Measurements from ENCODE around the gene DOCK4. TPM values are rescaled to one million over a fixed set of nuclear protein-coding genes. Genes with fewer than 3 reads are reported as not detected.

The DOCK4 gene
- total RNA-seq, 6 experiments from 2014 or later, result 9.4 to 29.9 (median 22.8) TPM

GRCh38 chr7:112125250-112125649 lies 80.9 kb downstream of the DOCK4 start:
- Histone ChIP-seq H3K27ac (no peak overlapping the region), H3K9me3 (no peaks in the 10 kb centered on the region), H3K4me1 (peaks cover 0 to 32% (median 4%) of the 10 kb centered on the region in 4 donors), H3K36me3 (no peaks in the 10 kb centered on the region), H3K4me3 (no peak overlapping the region), H3K27me3 (no peaks in the 10 kb centered on the region)
- ATAC-seq, result no peak
- TF ChIP-seq POLR2A (IDR thresholded peaks at IDR 0.05), result no peak
- TF ChIP-seq, protein P1, sequence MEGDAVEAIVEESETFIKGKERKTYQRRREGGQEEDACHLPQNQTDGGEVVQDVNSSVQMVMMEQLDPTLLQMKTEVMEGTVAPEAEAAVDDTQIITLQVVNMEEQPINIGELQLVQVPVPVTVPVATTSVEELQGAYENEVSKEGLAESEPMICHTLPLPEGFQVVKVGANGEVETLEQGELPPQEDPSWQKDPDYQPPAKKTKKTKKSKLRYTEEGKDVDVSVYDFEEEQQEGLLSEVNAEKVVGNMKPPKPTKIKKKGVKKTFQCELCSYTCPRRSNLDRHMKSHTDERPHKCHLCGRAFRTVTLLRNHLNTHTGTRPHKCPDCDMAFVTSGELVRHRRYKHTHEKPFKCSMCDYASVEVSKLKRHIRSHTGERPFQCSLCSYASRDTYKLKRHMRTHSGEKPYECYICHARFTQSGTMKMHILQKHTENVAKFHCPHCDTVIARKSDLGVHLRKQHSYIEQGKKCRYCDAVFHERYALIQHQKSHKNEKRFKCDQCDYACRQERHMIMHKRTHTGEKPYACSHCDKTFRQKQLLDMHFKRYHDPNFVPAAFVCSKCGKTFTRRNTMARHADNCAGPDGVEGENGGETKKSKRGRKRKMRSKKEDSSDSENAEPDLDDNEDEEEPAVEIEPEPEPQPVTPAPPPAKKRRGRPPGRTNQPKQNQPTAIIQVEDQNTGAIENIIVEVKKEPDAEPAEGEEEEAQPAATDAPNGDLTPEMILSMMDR (IDR thresholded peaks at IDR 0.05), result no peak
- intact Hi-C loops (cut with DNase I), result no loop called here
- DNase-seq, result no peak
- 81% methylated on average over 2 of the region's 2 CpGs for WGBS (ENCODE audit: insufficient coverage, low coverage, low lambda C conversion rate, missing lambda C conversion rate)

- WGBS (ENCODE audit: insufficient coverage, low coverage, low lambda C conversion rate, missing lambda C conversion rate), result 86% methylated on average over 9 of the region's 9 CpGs
- Histone ChIP-seq H3K27me3 (no peaks in the 10 kb centered on the region), H3K9me3 (no peaks in the 10 kb centered on the region), H3K4me3 (no peak overlapping the region), H3K4me1 (peaks cover 0 to 23% (median 2%) of the 10 kb centered on the region in 4 donors), H3K36me3 (no peaks in the 10 kb centered on the region), H3K27ac (no peak overlapping the region)
- ATAC-seq (peak in 2 of 4 donors; percentile 28 to 41), DNase-seq (no peak)
- TF ChIP-seq, protein P1 (IDR thresholded peaks at IDR 0.05), result no peak
- no peak for TF ChIP-seq POLR2A (IDR thresholded peaks at IDR 0.05)
- intact Hi-C loops (cut with DNase I), result no loop called here
These were observed 82.0 kb downstream of the DOCK4 start for GRCh38 chr7:112124061-112124766.

- Histone ChIP-seq H3K9me3 (no peaks in the 10 kb centered on the region), H3K27ac (no peak overlapping the region), H3K4me1 (peaks cover 0 to 14% (median 0%) of the 10 kb centered on the region in 4 donors), H3K4me3 (no peak overlapping the region), H3K27me3 (no peaks in the 10 kb centered on the region), H3K36me3 (no peaks in the 10 kb centered on the region)
- intact Hi-C loops (cut with DNase I), result no loop called here
- DNase-seq (no peak), ATAC-seq (no peak)
- TF ChIP-seq POLR2A (IDR thresholded peaks at IDR 0.05), result no peak
- TF ChIP-seq, protein P1 (IDR thresholded peaks at IDR 0.05), result no peak
- WGBS (ENCODE audit: insufficient coverage, low coverage, low lambda C conversion rate, missing lambda C conversion rate), result 89% methylated on average over 2 of the region's 2 CpGs
These were observed 83.4 kb downstream of the DOCK4 start for GRCh38 chr7:112122798-112123197.

- Histone ChIP-seq H3K4me1 (peaks cover 0 to 12% (median 0%) of the 10 kb centered on the region in 4 donors), H3K36me3 (no peaks in the 10 kb centered on the region), H3K4me3 (no peak overlapping the region), H3K27ac (no peak overlapping the region), H3K27me3 (no peaks in the 10 kb centered on the region), H3K9me3 (no peaks in the 10 kb centered on the region)
- TF ChIP-seq POLR2A (IDR thresholded peaks at IDR 0.05), result no peak
- TF ChIP-seq, protein P1 (IDR thresholded peaks at IDR 0.05), result no peak
- ATAC-seq, result no peak
- no peak for DNase-seq
- intact Hi-C loops (cut with DNase I), result no loop called here
These were observed 84.1 kb downstream of the DOCK4 start for GRCh38 chr7:112122144-112122543.
